ENCODE results near the gene IL2RA. TPM values are rescaled to one million over a fixed set of nuclear protein-coding genes. Genes with fewer than 3 reads are reported as not detected.

Gene IL2RA
- total and polyA plus RNA-seq, 9 of the 15 experiments (the other 6 are each of a cell fraction or from before 2014, with no cell fraction given), result 0.95 TPM; not detected in 8

DNA sequence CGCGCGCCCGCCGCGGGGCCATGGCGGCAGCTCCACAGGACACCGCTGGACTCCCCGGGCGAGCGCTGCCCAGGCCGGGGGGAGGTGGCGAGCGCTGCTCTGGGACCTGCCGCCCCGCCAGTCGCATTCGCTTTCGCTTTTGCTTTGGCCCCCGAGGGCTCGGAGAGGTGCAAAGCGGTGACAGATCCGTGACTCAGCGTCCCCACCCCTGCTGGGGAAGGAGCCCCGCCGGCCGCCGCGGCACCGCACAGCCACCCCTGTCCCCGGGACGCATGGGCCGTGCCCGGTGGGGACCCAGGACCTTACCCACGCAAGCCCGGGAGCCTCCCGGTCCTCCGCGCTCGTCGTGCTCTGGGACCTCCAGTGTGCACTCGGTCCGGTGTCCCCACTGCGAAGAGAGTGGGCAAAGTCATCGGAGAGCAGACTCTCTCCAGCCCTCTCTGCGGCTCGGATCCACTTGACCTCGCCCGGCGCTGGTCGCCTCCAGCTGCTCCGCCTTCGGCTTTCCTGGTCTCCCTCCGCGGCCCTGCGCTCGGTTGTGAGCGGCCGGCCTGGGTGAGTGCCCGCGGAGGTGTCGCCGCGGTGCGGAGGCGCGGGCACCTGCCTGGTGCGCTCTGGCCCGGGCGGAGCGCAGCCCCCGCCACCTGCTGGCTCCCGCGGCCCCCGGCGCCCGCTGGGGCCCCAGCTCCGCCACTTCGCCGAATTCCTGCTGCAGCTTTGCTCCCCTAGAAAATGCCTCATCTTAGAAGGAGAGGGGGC is 84.5 kb downstream of the IL2RA start, which contains the start of gene IL15RA (continued):
- TF ChIP-seq TCF7 (IDR thresholded peaks at IDR 0.05; ENCODE audit: borderline replicate concordance) (no peak), PTBP1 (IDR thresholded peaks at IDR 0.05; ENCODE audit: low read depth, low read length) (no peak), HNRNPH1 (optimal IDR thresholded peaks at IDR 0.05; ENCODE audit: low read depth, low read length) (no peak), CHD4 (IDR thresholded peaks at IDR 0.05; ENCODE audit: insufficient read depth, insufficient replicate concordance, low read depth, low read length, poor library complexity, severe bottlenecking) (no peak), BCL6 (CRISPR knock-in tag; IDR thresholded peaks at IDR 0.05) (no peak), ZBTB8A (IDR thresholded peaks at IDR 0.05; ENCODE audit: partially characterized antibody) (no peak), GABPB2 (CRISPR knock-in tag; conservative IDR thresholded peaks at IDR 0.05) (no peak), CBX1 (IDR thresholded peaks at IDR 0.05; ENCODE audit: low read depth) (no peak), ZFP1 (CRISPR knock-in tag; IDR thresholded peaks at IDR 0.05) (no peak), ZNF76 (CRISPR knock-in tag; IDR thresholded peaks at IDR 0.05; ENCODE audit: borderline replicate concordance) (no peak), PHF8 (IDR thresholded peaks at IDR 0.05; ENCODE audit: borderline replicate concordance, low read length) (peak; percentile 53; the same call in 1 of the 2 replicates), ZNF584 (CRISPR knock-in tag; IDR thresholded peaks at IDR 0.05; ENCODE audit: low read depth) (no peak), NUFIP1 (IDR thresholded peaks at IDR 0.05; ENCODE audit: partially characterized antibody) (no peak), ZNF354B (CRISPR knock-in tag; IDR thresholded peaks at IDR 0.05) (no peak), SRSF3 (IDR thresholded peaks at IDR 0.05; ENCODE audit: insufficient read depth, low read length) (no peak), LEF1 (IDR thresholded peaks at IDR 0.05) (0 out of 2 replicates have a peak, but pooled peaks have one; percentile 29), PHB (CRISPR knock-in tag; IDR thresholded peaks at IDR 0.05) (0 out of 2 replicates have a peak, but pooled peaks have one; percentile 22), RUNX1 (IDR thresholded peaks at IDR 0.05; ENCODE audit: low read depth) (no peak), PHB2 (IDR thresholded peaks at IDR 0.05; ENCODE audit: low read depth) (no peak)
- TF ChIP-seq, protein P1, sequence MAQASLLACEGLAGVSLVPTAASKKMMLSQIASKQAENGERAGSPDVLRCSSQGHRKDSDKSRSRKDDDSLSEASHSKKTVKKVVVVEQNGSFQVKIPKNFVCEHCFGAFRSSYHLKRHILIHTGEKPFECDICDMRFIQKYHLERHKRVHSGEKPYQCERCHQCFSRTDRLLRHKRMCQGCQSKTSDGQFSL (CRISPR knock-in tag; IDR thresholded peaks at IDR 0.05), result no peak
- TF ChIP-seq, protein P1 (tag; IDR thresholded peaks at IDR 0.05), result no peak
- TF ChIP-seq, protein P2, sequence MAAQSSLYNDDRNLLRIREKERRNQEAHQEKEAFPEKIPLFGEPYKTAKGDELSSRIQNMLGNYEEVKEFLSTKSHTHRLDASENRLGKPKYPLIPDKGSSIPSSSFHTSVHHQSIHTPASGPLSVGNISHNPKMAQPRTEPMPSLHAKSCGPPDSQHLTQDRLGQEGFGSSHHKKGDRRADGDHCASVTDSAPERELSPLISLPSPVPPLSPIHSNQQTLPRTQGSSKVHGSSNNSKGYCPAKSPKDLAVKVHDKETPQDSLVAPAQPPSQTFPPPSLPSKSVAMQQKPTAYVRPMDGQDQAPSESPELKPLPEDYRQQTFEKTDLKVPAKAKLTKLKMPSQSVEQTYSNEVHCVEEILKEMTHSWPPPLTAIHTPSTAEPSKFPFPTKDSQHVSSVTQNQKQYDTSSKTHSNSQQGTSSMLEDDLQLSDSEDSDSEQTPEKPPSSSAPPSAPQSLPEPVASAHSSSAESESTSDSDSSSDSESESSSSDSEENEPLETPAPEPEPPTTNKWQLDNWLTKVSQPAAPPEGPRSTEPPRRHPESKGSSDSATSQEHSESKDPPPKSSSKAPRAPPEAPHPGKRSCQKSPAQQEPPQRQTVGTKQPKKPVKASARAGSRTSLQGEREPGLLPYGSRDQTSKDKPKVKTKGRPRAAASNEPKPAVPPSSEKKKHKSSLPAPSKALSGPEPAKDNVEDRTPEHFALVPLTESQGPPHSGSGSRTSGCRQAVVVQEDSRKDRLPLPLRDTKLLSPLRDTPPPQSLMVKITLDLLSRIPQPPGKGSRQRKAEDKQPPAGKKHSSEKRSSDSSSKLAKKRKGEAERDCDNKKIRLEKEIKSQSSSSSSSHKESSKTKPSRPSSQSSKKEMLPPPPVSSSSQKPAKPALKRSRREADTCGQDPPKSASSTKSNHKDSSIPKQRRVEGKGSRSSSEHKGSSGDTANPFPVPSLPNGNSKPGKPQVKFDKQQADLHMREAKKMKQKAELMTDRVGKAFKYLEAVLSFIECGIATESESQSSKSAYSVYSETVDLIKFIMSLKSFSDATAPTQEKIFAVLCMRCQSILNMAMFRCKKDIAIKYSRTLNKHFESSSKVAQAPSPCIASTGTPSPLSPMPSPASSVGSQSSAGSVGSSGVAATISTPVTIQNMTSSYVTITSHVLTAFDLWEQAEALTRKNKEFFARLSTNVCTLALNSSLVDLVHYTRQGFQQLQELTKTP (IDR thresholded peaks at IDR 0.05; ENCODE audit: low read depth in 1 of 2, partially characterized antibody in 2 of 2), result no peak
- TF ChIP-seq, protein P3, sequence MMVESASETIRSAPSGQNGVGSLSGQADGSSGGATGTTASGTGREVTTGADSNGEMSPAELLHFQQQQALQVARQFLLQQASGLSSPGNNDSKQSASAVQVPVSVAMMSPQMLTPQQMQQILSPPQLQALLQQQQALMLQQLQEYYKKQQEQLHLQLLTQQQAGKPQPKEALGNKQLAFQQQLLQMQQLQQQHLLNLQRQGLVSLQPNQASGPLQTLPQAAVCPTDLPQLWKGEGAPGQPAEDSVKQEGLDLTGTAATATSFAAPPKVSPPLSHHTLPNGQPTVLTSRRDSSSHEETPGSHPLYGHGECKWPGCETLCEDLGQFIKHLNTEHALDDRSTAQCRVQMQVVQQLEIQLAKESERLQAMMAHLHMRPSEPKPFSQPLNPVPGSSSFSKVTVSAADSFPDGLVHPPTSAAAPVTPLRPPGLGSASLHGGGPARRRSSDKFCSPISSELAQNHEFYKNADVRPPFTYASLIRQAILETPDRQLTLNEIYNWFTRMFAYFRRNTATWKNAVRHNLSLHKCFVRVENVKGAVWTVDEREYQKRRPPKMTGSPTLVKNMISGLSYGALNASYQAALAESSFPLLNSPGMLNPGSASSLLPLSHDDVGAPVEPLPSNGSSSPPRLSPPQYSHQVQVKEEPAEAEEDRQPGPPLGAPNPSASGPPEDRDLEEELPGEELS (CRISPR knock-in tag; IDR thresholded peaks at IDR 0.05; ENCODE audit: borderline replicate concordance), result no peak
